AG04450 (cell line): ENCODE data around the gene KLHDC4. TPM values are rescaled to one million over a fixed set of nuclear protein-coding genes. Genes with fewer than 3 reads are reported as not detected.

Experiments
- CTCF ChIA-PET: fragments of 300-600, 350-600 bp; formaldehyde crosslinking; extraction: SDS; loops from one replicate; lab custom pipeline; 2022; ENCODE audit warnings: antibody characterized with exemption, inconsistent platforms; lab: Charles Lee
- POLR2A ChIA-PET: fragments of 350-600 bp; formaldehyde crosslinking; extraction: SDS; loops from one replicate; lab custom pipeline; 2021; ENCODE audit warnings: antibody characterized with exemption, inconsistent platforms; lab: Yijun Ruan, JAX
- DNase-seq: peaks from one replicate; pipeline ENCODE4 v3.0.0-alpha.2; 2011; ENCODE audit warnings: low read depth, low spot score
- H3K27ac ChIP-seq: one replicate; pipeline ENCODE4 v1.5.1; 2012; ENCODE audit warnings: low read depth, low read length, control low read depth
- H3K27me3 ChIP-seq: one replicate; pipeline ENCODE4 v1.6.0; 2012; ENCODE audit warnings: low read length; ENCODE audit not compliant: control insufficient read depth, insufficient read depth
- H3K4me3 ChIP-seq: 2 replicates; pipeline ENCODE4 v1.5.1; 2011; ENCODE audit warnings: mild to moderate bottlenecking, low read depth, low read length, control low read depth
- H3K9me3 ChIP-seq: 2 replicates; pipeline ENCODE4 v1.5.1; 2012; ENCODE audit warnings: low read length; ENCODE audit not compliant: control insufficient read depth, insufficient read depth
- polyA plus RNA-seq: library from polyadenylated mRNA; depleted of rRNA; stranded (reverse); fragments of >200 nt; gene quantifications from 2 replicates; pipeline ENCODE4 v1.2.3, GENCODE V29; 2011
- TF ChIP-seq, protein P1 (sequence below): IDR thresholded peaks from 2 replicates; pipeline ENCODE4 v1.5.1; 2011; ENCODE audit warnings: low read depth, low read length, control low read depth, inconsistent platforms

The KLHDC4 gene
- polyA plus RNA-seq, 1 experiment, result 9.9 TPM

DNA sequence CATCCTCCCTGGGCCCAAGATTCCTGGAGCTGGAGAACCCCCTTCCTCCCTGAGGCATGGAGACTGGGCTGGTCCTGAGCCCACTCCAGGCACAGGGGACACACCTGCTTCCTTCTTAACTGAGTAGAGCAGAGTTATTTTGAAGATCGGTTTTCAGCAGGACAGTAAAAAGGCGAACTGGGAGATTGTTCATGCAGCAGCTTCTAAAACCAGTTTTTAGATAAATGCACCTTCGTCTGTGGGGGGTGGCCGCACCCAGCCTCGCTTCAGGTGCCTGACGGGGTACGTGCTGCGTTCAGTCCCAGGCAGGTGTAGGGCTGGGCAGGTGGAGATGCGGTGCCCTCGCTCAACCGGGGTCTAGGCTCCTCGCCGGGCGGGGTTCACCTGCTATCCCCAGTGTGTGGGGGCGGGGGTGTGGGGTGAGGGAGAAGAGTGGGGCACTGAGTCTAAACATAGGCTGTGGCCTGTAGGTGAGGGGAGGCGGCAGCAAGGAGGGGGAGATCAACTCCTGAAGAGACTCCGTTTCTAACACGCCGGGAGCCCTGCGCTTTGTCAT lies 94.0 kb downstream of the KLHDC4 start:
- H3K4me3 ChIP-seq, result no peak overlapping the region
- ChIA-PET CTCF (no interaction called here), POLR2A (no interaction called here)
- DNase-seq, result no peak
- TF ChIP-seq, protein P1, sequence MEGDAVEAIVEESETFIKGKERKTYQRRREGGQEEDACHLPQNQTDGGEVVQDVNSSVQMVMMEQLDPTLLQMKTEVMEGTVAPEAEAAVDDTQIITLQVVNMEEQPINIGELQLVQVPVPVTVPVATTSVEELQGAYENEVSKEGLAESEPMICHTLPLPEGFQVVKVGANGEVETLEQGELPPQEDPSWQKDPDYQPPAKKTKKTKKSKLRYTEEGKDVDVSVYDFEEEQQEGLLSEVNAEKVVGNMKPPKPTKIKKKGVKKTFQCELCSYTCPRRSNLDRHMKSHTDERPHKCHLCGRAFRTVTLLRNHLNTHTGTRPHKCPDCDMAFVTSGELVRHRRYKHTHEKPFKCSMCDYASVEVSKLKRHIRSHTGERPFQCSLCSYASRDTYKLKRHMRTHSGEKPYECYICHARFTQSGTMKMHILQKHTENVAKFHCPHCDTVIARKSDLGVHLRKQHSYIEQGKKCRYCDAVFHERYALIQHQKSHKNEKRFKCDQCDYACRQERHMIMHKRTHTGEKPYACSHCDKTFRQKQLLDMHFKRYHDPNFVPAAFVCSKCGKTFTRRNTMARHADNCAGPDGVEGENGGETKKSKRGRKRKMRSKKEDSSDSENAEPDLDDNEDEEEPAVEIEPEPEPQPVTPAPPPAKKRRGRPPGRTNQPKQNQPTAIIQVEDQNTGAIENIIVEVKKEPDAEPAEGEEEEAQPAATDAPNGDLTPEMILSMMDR, result no peak
- H3K27ac ChIP-seq, result no peak overlapping the region
- H3K27me3 ChIP-seq, result peaks cover 28% of the 10 kb centered on the region
- H3K9me3 ChIP-seq, result no peaks in the 10 kb centered on the region; the same call in 1 of the 2 replicates

- ChIA-PET CTCF (no interaction called here), POLR2A (no interaction called here)
- Histone ChIP-seq H3K27me3 (peaks cover 32% of the 10 kb centered on the region), H3K4me3 (no peak overlapping the region), H3K27ac (no peak overlapping the region), H3K9me3 (no peaks in the 10 kb centered on the region; the same call in 1 of the 2 replicates)
- no peak for DNase-seq
- TF ChIP-seq, protein P1, result no peak
Observed at GRCh38 chr16:87671221-87671620, 94.6 kb downstream of the KLHDC4 start.

DNA sequence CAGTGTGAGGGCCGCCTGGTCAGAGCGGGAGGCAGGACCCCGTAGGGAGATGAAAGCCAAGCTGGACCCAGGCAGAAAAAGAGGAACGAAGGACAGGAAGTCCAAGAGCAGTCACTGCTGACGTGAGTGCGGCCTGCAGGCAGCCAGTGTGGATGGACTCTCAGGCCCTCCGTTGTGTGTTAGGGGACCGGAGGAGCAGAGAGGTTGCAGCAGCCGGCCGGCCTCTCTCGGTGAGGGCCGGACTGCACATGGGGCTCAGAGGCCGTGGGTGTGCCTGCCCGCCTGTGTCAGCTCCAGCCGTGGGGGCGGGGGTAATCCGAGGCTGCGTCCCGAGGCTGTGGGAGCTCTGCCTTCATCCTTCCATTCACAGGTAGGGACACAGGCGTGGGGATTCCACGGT lies 96.1 kb downstream of the KLHDC4 start:
- H3K27me3 ChIP-seq, result peaks cover 40% of the 10 kb centered on the region
- ChIA-PET CTCF (no interaction called here), POLR2A (no interaction called here)
- TF ChIP-seq, protein P1, result no peak
- DNase-seq, result no peak
- no peak overlapping the region for H3K4me3 ChIP-seq
- H3K9me3 ChIP-seq, result no peaks in the 10 kb centered on the region; the same call in 1 of the 2 replicates
- no peak overlapping the region for H3K27ac ChIP-seq

DNA sequence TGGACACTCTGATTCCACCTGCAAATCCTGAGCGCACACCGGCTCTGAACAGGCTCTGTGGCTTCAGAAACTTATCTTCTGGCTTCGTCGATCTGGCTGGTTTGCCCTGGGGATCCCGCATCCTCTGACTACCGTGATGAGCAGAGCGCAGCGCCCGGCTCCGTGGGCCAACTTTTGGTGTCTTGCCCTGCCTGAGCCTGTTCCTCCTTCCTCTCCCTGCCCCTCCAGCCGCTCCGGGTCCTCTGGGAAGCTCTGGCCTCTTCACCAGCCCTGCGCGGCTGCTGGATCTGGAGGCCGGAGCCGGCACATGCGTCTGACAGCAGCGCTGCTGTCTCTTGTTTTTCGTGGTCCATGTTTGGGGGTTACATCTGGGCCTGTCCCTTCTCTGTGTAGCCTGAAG lies 97.8 kb downstream of the KLHDC4 start:
- no peaks in the 10 kb centered on the region; the same call in 1 of the 2 replicates for H3K9me3 ChIP-seq
- no peak overlapping the region for H3K4me3 ChIP-seq
- POLR2A ChIA-PET, result no interaction called here
- TF ChIP-seq, protein P1, result no peak
- CTCF ChIA-PET, result no interaction called here
- no peak for DNase-seq
- H3K27me3 ChIP-seq, result peaks cover 42% of the 10 kb centered on the region
- no peak overlapping the region for H3K27ac ChIP-seq

DNA sequence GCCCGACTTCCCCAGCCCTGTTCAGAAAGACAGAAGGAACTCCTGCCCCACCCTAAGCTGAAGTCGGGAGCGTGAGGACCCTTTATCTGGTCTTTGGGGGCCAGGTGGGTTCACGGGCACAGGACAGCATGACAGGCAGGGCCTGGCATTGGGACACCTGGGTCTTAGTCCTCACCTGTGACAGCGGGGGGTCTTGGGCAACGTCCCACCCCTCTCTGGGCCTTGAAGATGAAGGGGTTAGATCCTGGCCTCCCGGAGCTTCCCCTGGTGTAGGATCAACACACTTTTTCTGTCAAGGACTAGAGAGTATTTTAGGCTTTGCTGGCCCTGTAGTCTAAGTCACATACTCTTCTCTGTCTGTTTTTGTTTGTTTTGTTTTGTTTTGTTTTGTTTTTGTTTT lies 98.3 kb downstream of the KLHDC4 start:
- DNase-seq, result no peak
- no peak overlapping the region for H3K27ac ChIP-seq
- ChIA-PET POLR2A (no interaction called here), CTCF (no interaction called here)
- TF ChIP-seq, protein P1, result no peak
- H3K27me3 ChIP-seq, result peaks cover 44% of the 10 kb centered on the region
- H3K4me3 ChIP-seq, result no peak overlapping the region
- no peaks in the 10 kb centered on the region; the same call in 1 of the 2 replicates for H3K9me3 ChIP-seq
